HG02852 (cell line): ENCODE results near the gene ERICH3.

Experiments
- ATAC-seq: cut with Tn5 transposase; IDR thresholded peaks from one replicate; pipeline ENCODE4 v1.9.1; 2021; ENCODE audit warnings: mild to moderate bottlenecking, moderate library complexity; ENCODE audit not compliant: unreplicated experiment

Gene ERICH3

GRCh38 chr1:74592580-74593355, 80.8 kb downstream of the ERICH3 start:
- ATAC-seq, result no peak

DNA sequence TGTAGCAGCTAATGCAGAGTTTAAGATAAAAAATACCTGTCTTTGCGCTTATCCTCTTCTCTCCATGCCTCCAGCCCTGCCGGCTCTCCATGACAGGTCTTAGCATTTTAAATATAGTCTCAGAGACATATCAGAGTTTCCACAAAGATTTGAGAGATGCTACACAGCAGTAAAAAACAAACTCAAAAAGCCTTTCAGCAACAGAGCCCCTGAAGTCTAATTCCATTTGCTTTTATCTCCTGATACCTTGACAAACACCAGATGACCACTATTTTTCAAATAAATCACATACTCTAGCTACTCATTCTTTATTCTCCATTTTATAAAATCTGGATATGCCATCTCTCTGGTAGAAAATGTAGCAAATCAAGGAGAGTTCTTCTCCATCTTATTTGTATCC, 81.6 kb downstream of the ERICH3 start:
- no peak for ATAC-seq

DNA sequence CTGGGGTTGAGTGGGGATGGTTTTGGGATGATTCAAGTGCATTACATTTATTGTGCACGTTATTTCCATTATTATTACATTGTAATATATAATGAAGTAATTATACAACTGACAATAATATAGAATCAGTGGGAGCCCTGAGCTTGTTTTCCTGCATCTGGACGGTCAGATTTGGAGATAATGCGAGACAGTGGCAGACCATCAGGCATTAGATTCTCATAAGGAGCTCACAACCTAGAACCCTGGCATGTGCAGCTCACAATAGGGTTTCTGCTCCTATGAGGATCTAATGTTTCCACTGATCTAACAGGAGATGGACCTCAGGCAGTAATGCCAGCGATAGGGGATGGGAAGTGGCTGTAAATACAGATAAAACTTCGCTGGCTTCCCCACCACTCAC, 83.3 kb downstream of the ERICH3 start:
- no peak for ATAC-seq

DNA sequence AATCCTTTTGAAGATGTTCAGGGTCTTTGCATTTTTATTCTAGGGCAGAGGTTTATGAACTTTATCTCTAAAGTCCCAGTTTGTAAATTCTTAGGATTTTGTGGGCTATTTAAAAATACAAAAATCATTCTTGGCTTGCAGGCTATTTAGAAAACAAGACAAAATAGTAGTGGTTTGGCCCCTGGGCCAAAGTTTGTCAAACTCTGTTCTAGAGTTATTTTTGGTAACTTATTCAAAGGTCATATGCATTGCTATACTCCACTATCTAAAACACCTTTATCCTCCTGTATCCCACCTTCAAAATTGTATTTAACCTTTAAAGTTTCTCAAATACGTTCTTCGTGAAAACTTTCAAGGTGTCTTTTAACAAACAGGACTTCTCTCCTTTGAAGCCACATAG, 85.7 kb downstream of the ERICH3 start:
- no peak for ATAC-seq

DNA sequence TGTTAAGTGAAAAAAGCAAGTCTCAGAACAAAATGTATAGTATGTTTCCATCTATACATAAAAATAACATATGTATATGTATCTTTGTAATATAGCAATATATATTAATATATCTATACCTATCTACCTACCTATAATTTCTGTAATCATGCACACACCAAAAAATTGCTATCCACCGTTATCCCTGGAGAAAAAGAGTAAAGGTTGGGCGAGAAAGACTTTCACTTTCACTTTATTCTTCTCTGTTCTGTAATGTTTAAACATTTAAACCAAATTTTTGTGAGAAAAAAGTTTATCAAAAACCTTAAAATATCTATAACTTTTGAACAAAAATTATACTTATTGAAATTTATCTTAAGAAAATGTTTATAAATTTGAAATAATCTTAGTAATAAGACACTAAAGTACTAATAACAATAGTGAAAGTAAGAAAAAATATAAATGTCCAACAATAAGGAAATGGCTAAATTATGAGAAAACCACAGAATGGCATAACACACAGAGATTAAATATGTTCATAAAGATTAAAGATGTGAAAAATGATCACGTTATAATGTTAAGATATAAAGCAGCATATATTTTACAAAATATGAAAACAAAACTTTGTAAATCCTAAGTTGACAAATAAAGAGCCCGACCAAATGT, 87.2 kb downstream of the ERICH3 start:
- no peak for ATAC-seq

DNA sequence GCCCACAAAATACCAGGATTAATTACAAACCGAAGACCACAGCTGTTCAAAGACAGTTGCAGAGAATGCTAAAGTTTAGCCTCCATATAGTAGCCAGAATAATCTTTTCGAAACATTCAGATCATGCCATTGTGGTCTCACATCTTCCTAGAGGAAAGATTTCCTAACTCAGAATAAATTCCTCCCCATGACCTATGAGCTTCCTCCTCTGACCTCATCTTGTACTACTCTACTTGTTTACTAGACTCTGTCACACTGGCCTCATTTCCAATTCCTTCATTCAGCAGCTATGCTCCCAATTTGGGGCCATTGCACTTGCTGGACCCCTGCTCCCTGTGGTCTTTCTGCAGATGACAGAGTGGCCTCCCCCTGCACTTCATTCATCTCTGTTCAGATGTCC, 89.4 kb downstream of the ERICH3 start:
- no peak for ATAC-seq

DNA sequence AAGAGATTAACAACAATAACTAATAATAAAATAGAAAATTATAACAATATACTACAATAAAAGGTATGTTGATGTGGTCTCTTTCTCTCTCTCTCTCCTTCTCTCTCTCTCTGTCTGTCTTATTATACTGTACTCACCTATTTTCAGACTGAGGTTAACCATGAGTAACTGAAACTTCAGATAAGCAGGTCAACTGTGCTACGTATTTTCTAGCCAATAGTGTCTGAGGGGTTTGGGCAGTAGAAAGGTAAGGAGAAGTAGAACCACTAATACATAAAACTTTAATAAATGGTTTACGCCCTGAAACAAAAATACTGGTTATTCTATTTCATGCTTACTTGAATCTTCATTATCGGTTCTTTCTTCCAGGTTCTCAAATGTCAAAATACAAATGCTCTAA, 90.2 kb downstream of the ERICH3 start:
- ATAC-seq, result peak; percentile 46

- ATAC-seq, result peak; percentile 99
Measured at GRCh38 chr1:74579425-74579824, 94.2 kb downstream of the ERICH3 start.

DNA sequence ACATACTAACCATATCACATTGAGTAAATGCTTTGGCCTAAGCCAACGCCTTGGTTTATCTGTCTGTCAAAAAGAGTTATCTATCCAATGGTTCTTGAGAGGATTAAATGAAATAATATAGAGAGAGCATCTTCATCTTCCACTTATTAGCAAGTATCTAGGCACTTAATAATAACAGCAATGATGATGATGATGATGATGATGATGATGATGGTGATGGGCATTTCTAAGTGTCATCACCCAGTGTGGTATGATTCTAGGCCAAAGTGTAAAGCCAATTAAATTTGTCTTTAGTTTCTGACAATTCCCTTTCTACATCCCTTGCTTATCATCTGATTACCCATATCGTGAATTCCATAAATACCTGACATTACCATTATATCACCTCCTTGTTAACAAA, 95.5 kb downstream of the ERICH3 start:
- ATAC-seq, result no peak

GRCh38 chr1:74571891-74572290, 101.7 kb downstream of the ERICH3 start:
- ATAC-seq, result no peak

DNA sequence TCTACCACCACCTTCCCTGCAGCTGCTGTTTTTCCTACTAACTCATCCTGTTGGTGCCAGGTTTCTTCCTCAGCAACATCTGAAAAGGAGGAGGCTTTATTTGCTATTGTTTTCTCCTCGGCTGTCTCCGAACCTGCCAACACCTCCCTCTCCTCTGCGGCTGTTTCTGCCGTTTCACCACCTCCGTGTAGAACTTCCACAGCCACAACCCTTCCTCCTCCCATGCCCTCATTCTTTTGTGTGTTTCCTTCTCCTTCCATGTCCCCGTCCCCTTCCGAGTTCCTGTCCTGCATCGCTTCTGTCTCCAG, 102.1 kb downstream of the ERICH3 start:
- no peak for ATAC-seq

DNA sequence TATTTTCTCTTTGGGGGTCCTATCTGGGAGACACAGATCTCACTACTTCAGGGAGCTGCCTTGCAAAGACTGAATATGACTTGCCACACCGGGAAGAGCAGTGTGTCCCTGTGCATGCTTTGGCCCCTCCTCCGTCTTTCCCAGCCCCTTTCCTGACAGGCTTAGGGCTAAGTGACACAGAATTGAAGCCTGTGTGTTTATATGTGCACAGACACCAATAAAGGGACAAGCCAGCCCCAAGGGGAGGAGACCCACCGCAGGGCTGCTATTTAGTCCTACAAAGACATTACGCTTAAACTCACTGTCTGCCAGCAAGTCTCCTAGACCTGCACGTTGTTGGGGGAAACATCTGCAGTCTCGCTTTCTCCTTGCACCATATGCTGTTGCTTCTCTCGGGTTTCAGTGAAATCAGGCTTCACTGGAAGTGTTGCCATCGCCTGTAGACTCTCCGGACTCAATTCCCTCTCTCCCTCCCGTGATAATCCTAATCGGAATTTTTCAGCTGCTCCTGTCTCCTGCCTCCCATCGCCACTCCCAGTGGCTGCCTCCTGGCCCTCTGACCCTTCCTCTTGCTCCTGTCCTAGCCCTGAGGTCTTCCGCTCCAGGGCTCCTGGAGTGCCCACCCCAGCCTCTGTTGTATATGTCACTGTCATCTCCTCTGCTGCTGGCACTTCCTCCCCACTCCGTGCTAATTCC, 102.6 kb downstream of the ERICH3 start:
- ATAC-seq, result no peak

DNA sequence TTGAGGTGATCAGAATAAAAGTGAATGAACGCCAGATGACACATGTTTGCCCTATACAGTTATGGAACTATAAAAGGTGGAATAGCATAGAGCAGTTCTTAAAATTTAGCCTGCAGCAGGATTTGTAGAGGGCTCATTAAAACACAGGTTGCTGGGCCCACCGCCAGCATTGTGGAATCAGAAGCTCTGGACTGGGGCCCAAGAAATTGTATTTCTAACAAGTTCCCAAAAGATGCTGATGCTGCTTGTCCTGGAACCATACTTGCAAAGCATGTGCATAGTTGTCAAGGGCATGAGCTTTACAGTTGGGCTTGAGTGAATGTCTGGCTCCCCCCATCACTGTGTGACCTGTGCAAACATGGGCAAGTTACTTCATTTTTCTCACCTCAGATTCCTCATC, 123.7 kb downstream of the ERICH3 start:
- ATAC-seq, result no peak

DNA sequence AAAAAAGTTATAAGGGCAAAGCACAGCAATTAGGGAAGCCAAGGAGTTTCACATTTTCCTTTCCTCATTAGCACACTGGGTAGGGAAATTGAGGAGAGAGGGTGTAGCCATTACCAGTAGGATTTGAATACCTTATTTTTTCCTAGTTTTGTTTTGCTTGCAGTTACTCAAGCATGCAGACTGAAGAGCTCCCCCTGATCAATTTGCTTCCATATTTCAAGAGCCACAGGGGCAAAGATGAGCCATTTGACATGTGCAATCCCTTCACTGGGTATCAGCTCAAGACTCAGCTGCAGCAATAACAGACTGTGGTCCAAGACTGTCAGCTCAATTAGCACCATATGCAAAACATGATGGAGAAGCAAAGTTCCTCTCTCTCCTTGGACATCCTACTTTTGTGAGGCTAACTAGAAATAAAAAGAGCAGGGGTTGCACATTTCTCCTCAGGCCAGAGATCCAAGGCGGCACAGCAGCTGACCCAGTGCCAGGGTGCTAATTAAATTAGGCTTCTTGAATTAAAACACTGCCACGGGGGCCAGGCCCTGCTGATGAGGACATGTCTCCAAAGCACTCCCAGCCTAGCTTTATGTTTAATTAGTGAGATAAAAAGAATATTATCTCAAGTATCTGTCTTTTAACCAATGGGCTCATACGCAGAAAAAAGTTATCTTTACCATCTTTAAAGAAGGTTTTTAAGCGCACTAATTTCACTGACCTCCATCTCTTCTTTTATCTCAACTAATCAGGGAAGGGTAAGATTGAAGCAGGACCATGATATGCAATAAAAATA, 124.4 kb downstream of the ERICH3 start:
- no peak for ATAC-seq

GRCh38 chr1:74545821-74546220, 127.8 kb downstream of the ERICH3 start:
- ATAC-seq, result no peak

- no peak for ATAC-seq
Measured at GRCh38 chr1:74534241-74534640, 139.4 kb downstream of the ERICH3 start.

- no peak for ATAC-seq
Measured at GRCh38 chr1:74531796-74532195, 141.8 kb downstream of the ERICH3 start.

GRCh38 chr1:74530892-74531291, 142.7 kb downstream of the ERICH3 start:
- no peak for ATAC-seq

DNA sequence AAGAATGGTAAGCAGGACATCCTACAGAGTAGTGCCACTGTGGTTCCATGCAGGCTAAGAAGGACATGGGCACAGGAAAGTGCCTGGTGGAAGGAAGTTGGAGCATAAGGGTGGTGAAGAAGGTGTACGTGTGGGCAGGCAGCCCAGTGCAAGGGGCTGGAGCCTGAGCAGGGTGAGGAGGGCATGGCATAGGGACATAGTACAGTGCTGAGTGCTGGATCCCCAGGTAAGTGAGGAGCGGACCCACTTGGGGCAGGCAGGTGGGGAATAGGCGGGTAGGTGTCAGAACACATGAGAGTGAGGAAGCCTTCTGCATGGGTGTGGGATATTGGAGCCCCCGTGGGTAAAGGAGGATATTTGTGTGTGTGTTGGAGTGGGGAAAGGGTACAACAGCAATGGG, 145.5 kb downstream of the ERICH3 start:
- ATAC-seq, result no peak

- no peak for ATAC-seq
Measured at GRCh38 chr1:74526708-74527107, 146.9 kb downstream of the ERICH3 start.

DNA sequence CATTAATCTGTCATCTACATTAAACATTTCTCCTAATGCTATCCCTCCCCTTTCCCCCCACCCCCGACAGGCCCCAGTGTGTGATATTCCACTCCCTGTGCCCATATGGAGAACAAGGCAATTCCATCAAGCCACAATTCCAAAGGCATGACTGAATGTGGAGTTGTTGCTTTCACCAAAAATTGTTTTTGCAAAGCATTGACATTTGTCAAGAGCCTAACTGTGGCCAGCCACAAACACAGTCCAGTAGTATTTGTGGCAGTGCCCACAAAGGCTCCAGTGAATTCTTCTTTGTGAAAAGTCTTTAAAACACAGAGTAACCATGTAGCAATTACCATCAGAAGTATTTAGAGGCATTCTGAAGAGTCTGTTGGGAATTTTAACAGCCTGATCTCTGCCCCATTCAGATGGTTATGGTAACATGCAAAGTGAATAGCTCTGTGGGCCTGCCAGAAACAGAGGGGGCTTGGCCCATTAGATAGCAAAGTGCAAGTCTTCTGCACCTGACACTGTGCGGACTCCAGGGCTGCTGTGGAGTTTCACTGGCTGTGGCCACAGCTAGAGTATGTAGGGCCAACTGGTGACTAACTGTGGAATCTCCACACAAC, 149.6 kb downstream of the ERICH3 start:
- ATAC-seq, result no peak
